Tibial nerve (tissue), 4 donors: ENCODE results near the gene RFPL2. TPM values are rescaled to one million over a fixed set of nuclear protein-coding genes. Genes with fewer than 3 reads are reported as not detected.

Source experiments
- DNase-seq, 2 donors: peaks; one replicate each; pipeline ENCODE4 v3.0.0-alpha.2; 2019; ENCODE audit warnings: low spot score in 2 of 2
- H3K27ac ChIP-seq, 4 donors: fragments of 200-600 bp; sonication (generic) in 3 of 4; one replicate each; pipeline ENCODE4 v1.5.1; 2017 to 2019; ENCODE audit warnings: mild to moderate bottlenecking in 1 of 4
- H3K27me3 ChIP-seq, 2 donors: fragments of 200-600 bp; sonication (generic) in 1 of 2; one replicate each; pipeline versions ENCODE4 v1.5.1 to v1.6.0; 2017 to 2019
- H3K36me3 ChIP-seq, 3 donors: fragments of 200-600 bp; sonication (generic); one replicate each; pipeline ENCODE4 v1.5.1; 2018 to 2019
- H3K4me1 ChIP-seq, 4 donors: fragments of 200-600 bp; sonication (generic) in 3 of 4; one replicate each; pipeline ENCODE4 v1.5.1; 2017 to 2019
- H3K4me3 ChIP-seq, 4 donors: fragments of 200-600 bp; sonication (generic) in 3 of 4; one replicate each; pipeline ENCODE4 v1.5.1; 2017 to 2019; ENCODE audit warnings: mild to moderate bottlenecking in 1 of 4, moderate library complexity in 1 of 4
- H3K9me3 ChIP-seq, 4 donors: fragments of 200-600 bp; sonication (generic) in 3 of 4; one replicate each; pipeline ENCODE4 v1.5.1; 2017 to 2019
- CTCF ChIP-seq, 5 experiments: fragments of 200-600 bp in 3 of 5; fragments of 450-650 bp in 2 of 5; sonication (generic) in 3 of 5; IDR thresholded peaks; one replicate each; pipeline ENCODE4 v1.5.1; 2016 to 2019; ENCODE audit warnings: antibody characterized with exemption in 5 of 5, mild to moderate bottlenecking in 3 of 5, moderate library complexity in 2 of 5
- EP300 ChIP-seq, 2 donors: sonication (generic); formaldehyde crosslinking; IDR thresholded peaks; one replicate each; pipeline ENCODE4 v1.6.1; 2017; ENCODE audit warnings: antibody characterized with exemption in 2 of 2, mild to moderate bottlenecking in 1 of 2
- POLR2A ChIP-seq, 2 donors: fragments of 450-650 bp; IDR thresholded peaks; one replicate each; pipeline ENCODE4 v1.6.1; 2017; ENCODE audit warnings: antibody characterized with exemption in 2 of 2, mild to moderate bottlenecking in 2 of 2, moderate library complexity in 2 of 2
- WGBS, 2 donors: methylation state at CpG; one replicate each; pipeline ENCODE4 v1.1.5; 2018; 5-methylcytosine and 5-hydroxymethylcytosine counted together
- total RNA-seq, 4 donors: library from RNA; depleted of rRNA; stranded (reverse); fragments of >200 nt; gene quantifications; one replicate each; pipeline ENCODE4 v1.1.0, GENCODE V29; 2016

Gene RFPL2
- total RNA-seq, 4 donors from 2014 or later: not detected

GRCh38 chr22:32244547-32244946 is 39.7 kb upstream of the RFPL2 start:
- TF ChIP-seq POLR2A (IDR thresholded peaks at IDR 0.05) (no peak), CTCF (IDR thresholded peaks at IDR 0.05) (no peak), EP300 (IDR thresholded peaks at IDR 0.05) (no peak)
- no peak overlapping the region for H3K4me3 ChIP-seq
- no peak for DNase-seq
- H3K36me3 ChIP-seq: no peaks in the 10 kb centered on the region
- no peaks in the 10 kb centered on the region for H3K4me1 ChIP-seq
- WGBS, 2 donors: 95 to 97% methylated on average over 1 of the region's 1 CpG
- no peak overlapping the region for H3K27ac ChIP-seq
- H3K27me3 ChIP-seq: no peaks in the 10 kb centered on the region
- H3K9me3 ChIP-seq: no peaks in the 10 kb centered on the region

DNA sequence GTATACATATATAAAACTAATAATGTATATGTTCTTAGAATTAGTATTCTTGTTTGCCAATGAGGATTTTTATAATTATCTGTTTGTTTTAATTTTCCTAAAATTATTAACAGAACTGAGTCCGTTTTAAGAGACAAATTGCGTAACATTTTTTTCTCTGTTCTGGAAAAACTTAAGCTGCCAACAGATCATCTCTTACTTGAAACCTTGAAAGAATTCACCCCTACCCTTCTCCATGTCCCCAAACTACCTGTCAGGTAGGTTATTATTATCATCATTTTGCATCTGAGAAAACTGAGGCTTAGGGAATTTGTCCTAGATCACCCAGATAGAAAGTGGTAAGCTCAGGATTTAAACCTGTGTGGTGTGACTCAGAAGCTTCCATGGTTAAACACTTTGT is 35.6 kb upstream of the RFPL2 start:
- Histone ChIP-seq H3K4me3 (no peak overlapping the region), H3K27ac (no peak overlapping the region), H3K4me1 (no peaks in the 10 kb centered on the region), H3K27me3 (no peaks in the 10 kb centered on the region), H3K36me3 (no peaks in the 10 kb centered on the region), H3K9me3 (no peaks in the 10 kb centered on the region)
- no peak for TF ChIP-seq EP300 (IDR thresholded peaks at IDR 0.05)
- TF ChIP-seq CTCF (IDR thresholded peaks at IDR 0.05): no peak
- TF ChIP-seq POLR2A (IDR thresholded peaks at IDR 0.05): no peak
- 76 to 85% methylated on average over 2 of the region's 2 CpGs for WGBS, 2 donors
- DNase-seq: no peak

GRCh38 chr22:32237906-32238305 is 33.0 kb upstream of the RFPL2 start:
- Histone ChIP-seq H3K27ac (no peak overlapping the region), H3K9me3 (no peaks in the 10 kb centered on the region), H3K27me3 (no peaks in the 10 kb centered on the region), H3K4me1 (no peaks in the 10 kb centered on the region), H3K4me3 (no peak overlapping the region), H3K36me3 (no peaks in the 10 kb centered on the region)
- no peak for DNase-seq
- 89 to 92% methylated on average over 1 of the region's 1 CpG for WGBS, 2 donors
- TF ChIP-seq POLR2A (IDR thresholded peaks at IDR 0.05) (no peak), CTCF (IDR thresholded peaks at IDR 0.05) (no peak), EP300 (IDR thresholded peaks at IDR 0.05) (no peak)

GRCh38 chr22:32236970-32237369 is 32.1 kb upstream of the RFPL2 start:
- Histone ChIP-seq H3K4me3 (no peak overlapping the region), H3K36me3 (no peaks in the 10 kb centered on the region), H3K9me3 (no peaks in the 10 kb centered on the region), H3K4me1 (no peaks in the 10 kb centered on the region), H3K27me3 (no peaks in the 10 kb centered on the region), H3K27ac (no peak overlapping the region)
- WGBS, 2 donors: 71 to 72% methylated on average over 8 of the region's 8 CpGs
- TF ChIP-seq CTCF (IDR thresholded peaks at IDR 0.05): no peak
- TF ChIP-seq POLR2A (IDR thresholded peaks at IDR 0.05): no peak
- DNase-seq: no peak

DNA sequence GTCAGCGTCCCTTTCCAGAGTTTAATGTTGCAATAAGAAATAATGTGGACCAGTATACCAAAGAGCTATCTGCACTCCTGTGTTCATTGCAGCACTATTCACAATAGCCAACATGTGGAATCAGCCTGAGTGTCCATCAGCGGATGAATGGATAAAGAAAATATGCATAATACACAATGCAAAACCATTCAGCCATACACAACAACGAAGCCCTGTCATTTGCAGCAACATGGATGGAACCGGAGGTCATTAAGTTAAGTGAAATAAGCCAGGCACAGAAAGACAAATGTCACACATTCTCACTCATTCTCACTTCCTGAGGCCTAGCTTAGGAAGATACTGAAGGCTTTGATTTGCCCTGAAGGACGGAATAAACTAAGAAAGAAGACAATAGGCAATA is 28.2 kb upstream of the RFPL2 start:
- WGBS, 2 donors: 41 to 51% methylated on average over 5 of the region's 5 CpGs
- H3K36me3 ChIP-seq: no peaks in the 10 kb centered on the region
- TF ChIP-seq POLR2A (IDR thresholded peaks at IDR 0.05) (no peak), CTCF (IDR thresholded peaks at IDR 0.05) (no peak)

More for the DNA sequence above, 28.2 kb upstream of the RFPL2 start:
- H3K4me3 ChIP-seq: no peak overlapping the region
- DNase-seq: no peak
- H3K27me3 ChIP-seq: no peaks in the 10 kb centered on the region
- no peaks in the 10 kb centered on the region for H3K4me1 ChIP-seq
- H3K27ac ChIP-seq: no peak overlapping the region
- H3K9me3 ChIP-seq: no peaks in the 10 kb centered on the region
